ENCODE results near the gene AHCYL1. TPM values are rescaled to one million over a fixed set of nuclear protein-coding genes. Genes with fewer than 3 reads are reported as not detected.

Gene AHCYL1
- total and polyA plus RNA-seq, 8 donors = 29.8 to 85.5 (median 50.1) TPM

GRCh38 chr1:110049801-110050601 is 65.4 kb downstream of the AHCYL1 start:
- H3K4me3 ChIP-seq = no peak overlapping the region
- no peaks in the 10 kb centered on the region for H3K27me3 ChIP-seq
- H3K36me3 ChIP-seq = peaks cover 5 to 74% (median 26%) of the 10 kb centered on the region in 3 donors
- ATAC-seq (no peak), DNase-seq (peak in 2 of 6 donors; percentile 68 to 78), FAIRE-seq (no peak)
- no peaks in the 10 kb centered on the region for H3K4me1 ChIP-seq
- TF ChIP-seq CTCF (IDR thresholded peaks at IDR 0.05) = no peak
- intact Hi-C loops (cut with DNase I) = loop anchor here in 1 of 3 donors (10.0 kb wide), 1 partner anchor 55 kb away; no protein-coding TSS in a partner anchor
- WGBS, 2 donors = 84 to 87% methylated on average over 11 of the region's 11 CpGs
- H3K9me3 ChIP-seq = no peaks in the 10 kb centered on the region
- H3K27ac ChIP-seq = no peak overlapping the region

DNA sequence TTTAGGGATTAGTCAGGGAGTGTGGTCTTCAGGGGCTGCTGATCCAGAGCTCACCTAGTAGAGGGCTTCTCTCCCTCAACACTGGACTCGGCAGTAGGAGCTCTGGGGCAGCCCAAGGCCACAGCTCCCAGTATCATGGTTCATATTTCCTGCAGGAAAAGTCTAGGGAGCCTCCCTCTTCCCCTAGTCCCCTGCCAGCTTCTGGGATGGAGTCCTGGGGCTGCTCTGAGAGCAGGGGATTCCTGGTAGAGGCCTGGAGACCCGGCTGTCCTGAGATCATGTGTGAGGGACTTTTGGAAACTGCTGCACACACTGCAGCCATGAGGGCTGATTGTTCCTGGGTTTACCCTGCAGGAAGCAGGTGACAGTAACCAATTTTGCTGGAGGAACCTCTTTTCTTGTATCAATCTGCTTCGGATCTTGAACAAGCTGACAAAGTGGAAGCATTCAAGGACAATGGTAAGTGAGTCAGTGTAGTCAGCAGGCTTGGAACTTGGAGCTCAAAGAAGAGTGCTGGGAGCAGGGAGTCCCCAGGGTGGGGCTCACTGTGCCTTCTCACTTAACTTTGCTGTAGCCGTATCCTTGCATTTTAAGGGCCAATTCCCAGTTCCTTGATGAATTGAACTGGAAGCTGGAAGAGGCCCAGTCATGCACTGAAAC is 66.2 kb downstream of the AHCYL1 start:
- FAIRE-seq (no peak), ATAC-seq (no peak), DNase-seq (no peak)
- no peaks in the 10 kb centered on the region for H3K9me3 ChIP-seq
- no peak overlapping the region for H3K4me3 ChIP-seq
- H3K27me3 ChIP-seq = no peaks in the 10 kb centered on the region
- no peak overlapping the region for H3K27ac ChIP-seq
- peaks cover 5 to 76% (median 26%) of the 10 kb centered on the region in 3 donors for H3K36me3 ChIP-seq
- WGBS, 2 donors = 67 to 71% methylated on average over 4 of the region's 4 CpGs
- TF ChIP-seq CTCF (IDR thresholded peaks at IDR 0.05) = no peak
- H3K4me1 ChIP-seq = no peaks in the 10 kb centered on the region
- intact Hi-C loops (cut with DNase I) = loop anchor here in 1 of 3 donors (10.0 kb wide), 1 partner anchor 54 kb away; no protein-coding TSS in a partner anchor

- Histone ChIP-seq H3K36me3 (peaks cover 5 to 81% (median 26%) of the 10 kb centered on the region in 3 donors), H3K4me3 (no peak overlapping the region), H3K27ac (no peak overlapping the region), H3K9me3 (no peaks in the 10 kb centered on the region), H3K27me3 (no peaks in the 10 kb centered on the region), H3K4me1 (no peaks in the 10 kb centered on the region)
- DNase-seq = no peak
- intact Hi-C loops (cut with DNase I) = loop anchor here in 1 of 3 donors (10.0 kb wide), 1 partner anchor 54 kb away; no protein-coding TSS in a partner anchor
- 35 to 36% methylated on average over 2 of the region's 2 CpGs for WGBS, 2 donors
- no peak for TF ChIP-seq CTCF (IDR thresholded peaks at IDR 0.05)
- FAIRE-seq = no peak
- ATAC-seq = no peak
Measured at GRCh38 chr1:110051262-110051648, 66.7 kb downstream of the AHCYL1 start.

GRCh38 chr1:110053552-110054428 is 69.2 kb downstream of the AHCYL1 start:
- no peaks in the 10 kb centered on the region for H3K27me3 ChIP-seq
- peaks cover 0 to 81% (median 35%) of the 10 kb centered on the region in 3 donors for H3K36me3 ChIP-seq
- 60 to 61% methylated on average over 16 of the region's 16 CpGs for WGBS, 2 donors
- no peaks in the 10 kb centered on the region for H3K9me3 ChIP-seq
- H3K27ac ChIP-seq = no peak overlapping the region
- intact Hi-C loops (cut with DNase I) = loop anchor here in 1 of 3 donors (10.0 kb wide), 1 partner anchor 51 kb away; no protein-coding TSS in a partner anchor
- peak; percentile 92 to 95 (median 94) for TF ChIP-seq CTCF (IDR thresholded peaks at IDR 0.05)
- FAIRE-seq (no peak), DNase-seq (peak; percentile 29 to 91 (median 72)), ATAC-seq (peak; percentile 61 to 84 (median 83))
- no peak overlapping the region for H3K4me3 ChIP-seq
- H3K4me1 ChIP-seq = no peaks in the 10 kb centered on the region
